Measurements from ENCODE around the gene MAP4K2. TPM values are rescaled to one million over a fixed set of nuclear protein-coding genes. Genes with fewer than 3 reads are reported as not detected.

MAP4K2 gene
- total and polyA plus RNA-seq, 9 of the 15 experiments (the other 6 are each of a cell fraction or from before 2014, with no cell fraction given) = 0.13 to 14.5 (median 7.3) TPM

DNA sequence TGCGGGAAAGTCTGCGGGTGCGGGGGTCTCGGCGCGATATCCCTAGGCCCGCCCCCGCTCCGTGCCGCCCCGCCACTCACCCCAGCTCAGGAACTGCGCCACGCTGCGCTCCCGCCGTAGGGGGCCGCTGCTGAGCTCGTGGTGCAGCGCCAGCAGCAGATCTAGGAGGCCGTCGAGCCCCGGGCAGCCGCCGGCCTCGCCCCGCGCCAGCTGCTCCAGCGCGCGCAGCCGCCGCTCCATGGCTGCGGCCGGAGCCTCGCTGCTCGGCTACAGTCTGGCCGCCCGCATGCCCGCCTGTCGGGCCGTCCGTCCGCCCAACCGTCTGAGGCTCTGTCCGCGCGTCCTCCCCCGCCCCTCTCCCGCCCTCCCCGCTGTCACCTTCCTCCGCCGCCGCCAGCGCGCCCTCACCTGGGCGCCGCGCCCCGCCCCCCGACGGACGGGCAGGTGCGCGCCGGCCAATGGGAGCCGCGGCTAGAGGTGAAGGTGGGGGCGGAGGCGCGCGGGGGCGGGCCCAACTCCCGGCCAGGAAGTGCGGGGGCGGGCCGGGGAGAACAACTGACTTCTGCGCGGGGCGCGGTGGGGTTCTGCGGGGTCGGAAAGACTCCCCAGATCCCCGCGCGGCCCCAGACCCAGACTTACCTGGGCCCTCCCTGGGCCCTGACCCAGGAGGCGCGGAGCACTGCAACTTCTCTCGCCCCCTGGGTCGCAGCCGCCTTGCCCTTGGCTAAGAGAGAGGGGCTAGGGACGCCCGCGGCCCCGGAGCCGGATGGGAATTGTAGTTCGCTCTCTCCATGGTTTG lies 41.5 kb upstream of the MAP4K2 start, which contains the start of gene CDC42BPG (continued):
- TF ChIP-seq, protein P1, sequence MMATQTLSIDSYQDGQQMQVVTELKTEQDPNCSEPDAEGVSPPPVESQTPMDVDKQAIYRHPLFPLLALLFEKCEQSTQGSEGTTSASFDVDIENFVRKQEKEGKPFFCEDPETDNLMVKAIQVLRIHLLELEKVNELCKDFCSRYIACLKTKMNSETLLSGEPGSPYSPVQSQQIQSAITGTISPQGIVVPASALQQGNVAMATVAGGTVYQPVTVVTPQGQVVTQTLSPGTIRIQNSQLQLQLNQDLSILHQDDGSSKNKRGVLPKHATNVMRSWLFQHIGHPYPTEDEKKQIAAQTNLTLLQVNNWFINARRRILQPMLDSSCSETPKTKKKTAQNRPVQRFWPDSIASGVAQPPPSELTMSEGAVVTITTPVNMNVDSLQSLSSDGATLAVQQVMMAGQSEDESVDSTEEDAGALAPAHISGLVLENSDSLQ (IDR thresholded peaks at IDR 0.05) = peak; percentile 80
- TF ChIP-seq ZC3H4 (CRISPR knock-in tag; IDR thresholded peaks at IDR 0.05; ENCODE audit: borderline replicate concordance) = no peak
- TF ChIP-seq, protein P2, sequence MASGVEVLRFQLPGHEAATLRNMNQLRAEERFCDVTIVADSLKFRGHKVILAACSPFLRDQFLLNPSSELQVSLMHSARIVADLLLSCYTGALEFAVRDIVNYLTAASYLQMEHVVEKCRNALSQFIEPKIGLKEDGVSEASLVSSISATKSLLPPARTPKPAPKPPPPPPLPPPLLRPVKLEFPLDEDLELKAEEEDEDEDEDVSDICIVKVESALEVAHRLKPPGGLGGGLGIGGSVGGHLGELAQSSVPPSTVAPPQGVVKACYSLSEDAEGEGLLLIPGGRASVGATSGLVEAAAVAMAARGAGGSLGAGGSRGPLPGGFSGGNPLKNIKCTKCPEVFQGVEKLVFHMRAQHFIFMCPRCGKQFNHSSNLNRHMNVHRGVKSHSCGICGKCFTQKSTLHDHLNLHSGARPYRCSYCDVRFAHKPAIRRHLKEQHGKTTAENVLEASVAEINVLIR (CRISPR knock-in tag; IDR thresholded peaks at IDR 0.05) = no peak
- no peak for TF ChIP-seq SETDB1 (IDR thresholded peaks at IDR 0.05; ENCODE audit: low read length)
- TF ChIP-seq PML (IDR thresholded peaks at IDR 0.05; ENCODE audit: low read length) = peak; percentile 4; the same call in 1 of the 2 replicates
- TF ChIP-seq SMAD1 (IDR thresholded peaks at IDR 0.05; ENCODE audit: low read depth, low read length, partially characterized antibody) = peak; percentile 9
- no peak for TF ChIP-seq SOX6 (IDR thresholded peaks at IDR 0.05)
- TF ChIP-seq ZNF212 (CRISPR knock-in tag; IDR thresholded peaks at IDR 0.05) = no peak
- TF ChIP-seq, protein P3, sequence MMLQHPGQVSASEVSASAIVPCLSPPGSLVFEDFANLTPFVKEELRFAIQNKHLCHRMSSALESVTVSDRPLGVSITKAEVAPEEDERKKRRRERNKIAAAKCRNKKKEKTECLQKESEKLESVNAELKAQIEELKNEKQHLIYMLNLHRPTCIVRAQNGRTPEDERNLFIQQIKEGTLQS (IDR thresholded peaks at IDR 0.05) = no peak
- TF ChIP-seq, protein P3 (CRISPR knock-in tag; conservative IDR thresholded peaks at IDR 0.05) = no peak
- TF ChIP-seq CHD1 (IDR thresholded peaks at IDR 0.05; ENCODE audit: low read length) = peak; percentile 83
- TF ChIP-seq NCOA4 (IDR thresholded peaks at IDR 0.05; ENCODE audit: partially characterized antibody) = no peak
- no peak for TF ChIP-seq ZNF274 (IDR thresholded peaks at IDR 0.05; ENCODE audit: borderline replicate concordance, low read depth, low read length)
- TF ChIP-seq ARID2 (IDR thresholded peaks at IDR 0.05) = no peak
- peak; percentile 85 for TF ChIP-seq RB1 (IDR thresholded peaks at IDR 0.05; ENCODE audit: low read depth)
- TF ChIP-seq PTRF (tag; IDR thresholded peaks at IDR 0.05) = no peak
- no peak for TF ChIP-seq BMI1 (IDR thresholded peaks at IDR 0.05; ENCODE audit: low read length)
- TF ChIP-seq, protein P4, sequence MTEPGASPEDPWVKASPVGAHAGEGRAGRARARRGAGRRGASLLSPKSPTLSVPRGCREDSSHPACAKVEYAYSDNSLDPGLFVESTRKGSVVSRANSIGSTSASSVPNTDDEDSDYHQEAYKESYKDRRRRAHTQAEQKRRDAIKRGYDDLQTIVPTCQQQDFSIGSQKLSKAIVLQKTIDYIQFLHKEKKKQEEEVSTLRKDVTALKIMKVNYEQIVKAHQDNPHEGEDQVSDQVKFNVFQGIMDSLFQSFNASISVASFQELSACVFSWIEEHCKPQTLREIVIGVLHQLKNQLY (CRISPR knock-in tag; conservative IDR thresholded peaks at IDR 0.05) = no peak
- TF ChIP-seq ATF1 (CRISPR knock-in tag; IDR thresholded peaks at IDR 0.05) = no peak
- peak; percentile 30; the same call in 1 of the 2 replicates for TF ChIP-seq ATF1 (tag; IDR thresholded peaks at IDR 0.05)
- TF ChIP-seq, protein P5, sequence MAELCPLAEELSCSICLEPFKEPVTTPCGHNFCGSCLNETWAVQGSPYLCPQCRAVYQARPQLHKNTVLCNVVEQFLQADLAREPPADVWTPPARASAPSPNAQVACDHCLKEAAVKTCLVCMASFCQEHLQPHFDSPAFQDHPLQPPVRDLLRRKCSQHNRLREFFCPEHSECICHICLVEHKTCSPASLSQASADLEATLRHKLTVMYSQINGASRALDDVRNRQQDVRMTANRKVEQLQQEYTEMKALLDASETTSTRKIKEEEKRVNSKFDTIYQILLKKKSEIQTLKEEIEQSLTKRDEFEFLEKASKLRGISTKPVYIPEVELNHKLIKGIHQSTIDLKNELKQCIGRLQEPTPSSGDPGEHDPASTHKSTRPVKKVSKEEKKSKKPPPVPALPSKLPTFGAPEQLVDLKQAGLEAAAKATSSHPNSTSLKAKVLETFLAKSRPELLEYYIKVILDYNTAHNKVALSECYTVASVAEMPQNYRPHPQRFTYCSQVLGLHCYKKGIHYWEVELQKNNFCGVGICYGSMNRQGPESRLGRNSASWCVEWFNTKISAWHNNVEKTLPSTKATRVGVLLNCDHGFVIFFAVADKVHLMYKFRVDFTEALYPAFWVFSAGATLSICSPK (IDR thresholded peaks at IDR 0.05; ENCODE audit: borderline replicate concordance) = no peak
- no peak for TF ChIP-seq NUFIP1 (IDR thresholded peaks at IDR 0.05; ENCODE audit: partially characterized antibody)
- TF ChIP-seq, protein P6, sequence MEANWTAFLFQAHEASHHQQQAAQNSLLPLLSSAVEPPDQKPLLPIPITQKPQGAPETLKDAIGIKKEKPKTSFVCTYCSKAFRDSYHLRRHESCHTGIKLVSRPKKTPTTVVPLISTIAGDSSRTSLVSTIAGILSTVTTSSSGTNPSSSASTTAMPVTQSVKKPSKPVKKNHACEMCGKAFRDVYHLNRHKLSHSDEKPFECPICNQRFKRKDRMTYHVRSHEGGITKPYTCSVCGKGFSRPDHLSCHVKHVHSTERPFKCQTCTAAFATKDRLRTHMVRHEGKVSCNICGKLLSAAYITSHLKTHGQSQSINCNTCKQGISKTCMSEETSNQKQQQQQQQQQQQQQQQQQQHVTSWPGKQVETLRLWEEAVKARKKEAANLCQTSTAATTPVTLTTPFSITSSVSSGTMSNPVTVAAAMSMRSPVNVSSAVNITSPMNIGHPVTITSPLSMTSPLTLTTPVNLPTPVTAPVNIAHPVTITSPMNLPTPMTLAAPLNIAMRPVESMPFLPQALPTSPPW (CRISPR knock-in tag; IDR thresholded peaks at IDR 0.05) = peak; percentile 88

Measured in K562 (cell line).